NCI-H345 treated with DMSO at 0.1 percent for 48 hours (cell line): ENCODE results near the gene PA2G4.
A peak's percentile ranks its signal among the peaks of the same experiment; 100 is the strongest.
"Not testable (repeated sequence)": the region's sequence is repeated elsewhere in the genome, so short reads cannot be mapped to it uniquely, and the experiment has no call there.

Source experiments
- DNase-seq: peaks from one replicate; lab custom pipeline; 2025; ENCODE audit not compliant: unreplicated experiment; lab: John Stamatoyannopoulos, UW

PA2G4 gene

GRCh38 chr12:56152132-56152755, 47.9 kb downstream of the PA2G4 start, which contains the start of gene MYL6B:
MYL6B (plus strand) TSS chr12:56152587; CDS start chr12:56153919, 1,332 bp downstream.
- DNase-seq: peak; percentile 81

- no peak for DNase-seq
Measured at GRCh38 chr12:56152756-56153677, 48.7 kb downstream of the PA2G4 start.

GRCh38 chr12:56153678-56154065, 49.3 kb downstream of the PA2G4 start:
- DNase-seq: no peak

- DNase-seq: peak; percentile 36
Measured at GRCh38 chr12:56154246-56154771, 50.0 kb downstream of the PA2G4 start.

GRCh38 chr12:56154818-56155217, 50.5 kb downstream of the PA2G4 start:
- DNase-seq: no peak

GRCh38 chr12:56155256-56155845, 51.0 kb downstream of the PA2G4 start:
- DNase-seq: no peak

GRCh38 chr12:56156464-56157200, 52.3 kb downstream of the PA2G4 start:
- DNase-seq: not testable (repeated sequence)

- DNase-seq: peak; percentile 90
Measured at GRCh38 chr12:56157201-56158028, 53.1 kb downstream of the PA2G4 start.

- DNase-seq: peak; percentile 98
Measured at GRCh38 chr12:56158029-56158925, 53.9 kb downstream of the PA2G4 start, which contains the start of gene MYL6. MYL6 (plus strand) TSS chr12:56158359; CDS start chr12:56158402, 43 bp downstream.

- no peak for DNase-seq
Measured at GRCh38 chr12:56158926-56159461, 54.6 kb downstream of the PA2G4 start.

GRCh38 chr12:56159482-56160192, 55.3 kb downstream of the PA2G4 start:
- DNase-seq: no peak

- no peak for DNase-seq
Measured at GRCh38 chr12:56160193-56160763, 55.9 kb downstream of the PA2G4 start.

- no peak for DNase-seq
Measured at GRCh38 chr12:56160894-56161689, 56.7 kb downstream of the PA2G4 start.

GRCh38 chr12:56161690-56162351, 57.5 kb downstream of the PA2G4 start:
- DNase-seq: no peak

GRCh38 chr12:56162468-56163290, 58.3 kb downstream of the PA2G4 start:
- DNase-seq: no peak
